H1 (cell line): ENCODE measurements around the gene SLC27A5.

Source experiments
- CTCF ChIP-seq, 3 experiments: IDR thresholded peaks; 1 replicate in 2 of 3; 2 replicates in 1 of 3; pipeline versions ENCODE4 v1.5.1 to v1.6.1; 2011; ENCODE audit warnings: low read length in 3 of 3, mild to moderate bottlenecking in 3 of 3, inconsistent platforms in 2 of 3, low read depth in 1 of 3, moderate library complexity in 1 of 3; ENCODE audit not compliant: insufficient read depth in 1 of 3; ENCODE audit errors: control extremely low read depth in 1 of 3
- YY1 ChIP-seq: IDR thresholded peaks from 2 replicates; pipeline ENCODE4 v1.6.1; 2011; ENCODE audit warnings: low read depth, mild to moderate bottlenecking, low read length

DNA sequence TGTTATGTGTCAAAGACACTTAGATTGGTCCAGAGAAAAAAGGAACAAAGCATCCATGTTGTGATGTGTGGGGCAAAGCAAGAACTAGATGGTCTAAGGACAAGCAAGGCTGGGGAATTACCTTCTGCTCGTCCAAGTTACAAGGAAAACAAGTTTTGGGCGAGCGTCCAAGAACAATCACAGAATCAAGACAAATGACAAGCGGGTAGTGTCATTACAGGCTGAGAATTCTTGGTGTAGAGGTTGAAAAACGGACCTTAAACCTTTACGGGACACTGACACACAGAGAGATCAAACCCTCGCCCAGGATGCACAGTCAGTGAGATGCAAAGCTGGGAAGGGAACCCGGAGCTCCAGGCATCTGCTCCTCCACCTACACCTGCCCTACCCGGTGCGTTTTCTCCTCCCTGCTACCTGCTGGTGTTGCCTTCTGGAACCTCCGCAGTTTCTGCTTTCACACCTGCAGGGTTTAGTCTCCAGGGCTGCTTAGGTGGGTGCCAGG, 60.9 kb downstream of the SLC27A5 start:
- no peak for TF ChIP-seq CTCF (IDR thresholded peaks at IDR 0.05; ENCODE audit: control extremely low read depth in 1 of 3, insufficient read depth in 1 of 3, low read depth in 1 of 3, low read length in 3 of 3)
- no peak for TF ChIP-seq YY1
